Gastroesophageal sphincter (tissue), 4 donors: Measurements from ENCODE around the gene PRR35. TPM values are rescaled to one million over a fixed set of nuclear protein-coding genes. Genes with fewer than 3 reads are reported as not detected.

Experiments
- ATAC-seq: fragments of 150-250 bp; one replicate; pipeline ENCODE4 v1.9.1; 2016; ENCODE audit warnings: mild to moderate bottlenecking, moderate library complexity
- H3K27ac ChIP-seq, 4 donors: fragments of 200-600 bp; sonication (generic) in 3 of 4; 1 replicate in 3 of 4; 2 replicates in 1 of 4; pipeline ENCODE4 v1.5.1; 2016 to 2019
- H3K27me3 ChIP-seq: fragments of 200-600 bp; sonication (generic); one replicate; pipeline ENCODE4 v1.5.1; 2019
- H3K36me3 ChIP-seq, 2 donors: fragments of 200-600 bp; sonication (generic); one replicate each; pipeline ENCODE4 v1.5.1; 2019; ENCODE audit warnings: control low read depth in 1 of 2
- H3K4me1 ChIP-seq, 3 donors: fragments of 200-600 bp; sonication (generic); 1 replicate in 2 of 3; 2 replicates in 1 of 3; pipeline ENCODE4 v1.5.1; 2016 to 2019; ENCODE audit warnings: control low read depth in 2 of 3
- H3K4me3 ChIP-seq, 2 donors: fragments of 200-600 bp; sonication (generic); one replicate each; pipeline ENCODE4 v1.5.1; 2019; ENCODE audit warnings: mild to moderate bottlenecking in 1 of 2, moderate library complexity in 1 of 2
- H3K9me3 ChIP-seq, 3 donors: fragments of 200-600 bp; sonication (generic); one replicate each; pipeline ENCODE4 v1.5.1; 2017 to 2019; ENCODE audit warnings: control low read depth in 2 of 3
- CTCF ChIP-seq, 4 experiments: fragments of 200-600 bp in 2 of 4; fragments of 450-650 bp in 2 of 4; sonication (generic) in 1 of 4; IDR thresholded peaks; one replicate each; pipeline ENCODE4 v1.5.1; 2017 to 2019; ENCODE audit warnings: antibody characterized with exemption in 4 of 4, mild to moderate bottlenecking in 2 of 4, moderate library complexity in 2 of 4
- EP300 ChIP-seq: sonication (generic); formaldehyde crosslinking; IDR thresholded peaks from one replicate; pipeline ENCODE4 v1.6.1; 2017; ENCODE audit warnings: antibody characterized with exemption, mild to moderate bottlenecking
- POLR2A ChIP-seq, 2 donors: fragments of 450-650 bp; IDR thresholded peaks; one replicate each; pipeline ENCODE4 v1.6.1; 2017; ENCODE audit warnings: antibody characterized with exemption in 2 of 2, mild to moderate bottlenecking in 2 of 2, moderate library complexity in 1 of 2
- POLR2AphosphoS5 ChIP-seq: sonication (generic); formaldehyde crosslinking; IDR thresholded peaks from one replicate; pipeline ENCODE4 v1.6.1; 2017; ENCODE audit warnings: antibody characterized with exemption
- WGBS, 2 donors: methylation state at CpG; one replicate each; pipeline ENCODE4 v1.1.5; 2018; ENCODE audit warnings: low coverage in 1 of 2; 5-methylcytosine and 5-hydroxymethylcytosine counted together
- total RNA-seq, 4 donors: library from RNA; depleted of rRNA; stranded (reverse); fragments of >200 nt; gene quantifications; one replicate each; pipeline ENCODE4 v1.1.0, GENCODE V29; 2016

Gene PRR35
- total RNA-seq, 4 donors from 2014 or later = not detected

- Histone ChIP-seq H3K4me3 (peak overlapping the region in 1 of 2 donors; percentile 20), H3K9me3 (no peaks in the 10 kb centered on the region), H3K4me1 (peaks cover 0 to 19% (median 0%) of the 10 kb centered on the region in 3 donors), H3K27ac (no peak overlapping the region), H3K27me3 (no peaks in the 10 kb centered on the region), H3K36me3 (peaks cover 0 to 49% of the 10 kb centered on the region in 2 donors)
- 59% methylated on average over 2 of the region's 34 CpGs; no CpG with 5 or more reads in 1 of the 2 donors for WGBS, 2 donors
- TF ChIP-seq POLR2AphosphoS5 (no peak), EP300 (no peak), CTCF (IDR thresholded peaks at IDR 0.05) (peak in 3 of 4 experiments; percentile 74 to 89 (median 79)), POLR2A (IDR thresholded peaks at IDR 0.05) (no peak)
- ATAC-seq = peak; percentile 81
Measured at GRCh38 chr16:578870-579405, 18.7 kb downstream of the PRR35 start.

DNA sequence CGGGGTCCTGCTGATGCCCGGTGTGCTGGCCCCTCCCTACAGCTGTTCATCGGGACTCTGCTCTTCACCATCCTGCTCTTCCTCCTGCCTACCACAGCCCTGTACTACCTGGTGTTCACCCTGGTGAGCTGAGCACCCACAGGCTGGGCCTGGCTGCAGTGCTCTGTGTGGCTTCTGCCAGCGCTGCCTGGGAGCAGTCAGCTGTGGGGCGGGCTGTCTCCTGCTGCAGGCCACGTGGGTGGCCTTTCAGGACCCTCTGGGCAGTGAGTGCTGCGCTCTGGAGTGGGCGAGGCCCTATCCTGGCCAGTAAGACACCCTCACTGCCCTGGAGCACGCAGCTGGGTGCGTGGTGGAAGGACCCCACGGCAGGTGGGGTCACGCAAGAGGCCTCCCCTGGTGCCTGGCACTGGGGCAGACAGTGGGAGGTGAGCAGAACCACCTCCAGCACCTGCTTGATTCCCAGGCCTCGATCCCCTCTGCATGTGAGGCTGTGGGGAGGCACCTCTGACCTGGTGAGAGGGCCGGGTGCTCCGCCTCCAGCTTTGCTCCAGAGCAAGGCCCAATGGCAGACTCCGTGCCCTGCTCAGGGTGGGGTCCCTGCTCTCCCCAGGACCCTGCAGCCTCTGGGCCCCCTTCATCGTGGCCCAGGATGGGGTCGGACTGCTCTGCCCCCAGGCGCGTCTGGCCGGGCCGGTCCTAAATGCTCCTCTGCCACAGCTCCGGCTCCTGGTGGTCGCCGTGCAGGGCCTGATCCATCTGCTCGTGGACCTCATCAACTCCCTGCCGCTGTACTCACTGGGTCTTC, 20.1 kb downstream of the PRR35 start:
- 82% methylated on average over 7 of the region's 27 CpGs; no CpG with 5 or more reads in 1 of the 2 donors for WGBS, 2 donors
- no peak overlapping the region for H3K4me3 ChIP-seq
- H3K4me1 ChIP-seq = peaks cover 0 to 20% (median 0%) of the 10 kb centered on the region in 3 donors
- TF ChIP-seq CTCF (IDR thresholded peaks at IDR 0.05) = no peak
- no peak for TF ChIP-seq EP300
- no peak for TF ChIP-seq POLR2AphosphoS5
- no peak for TF ChIP-seq POLR2A (IDR thresholded peaks at IDR 0.05)
- H3K27me3 ChIP-seq = peaks cover under 1% of the 10 kb centered on the region
- H3K9me3 ChIP-seq = no peaks in the 10 kb centered on the region
- H3K36me3 ChIP-seq = peaks cover 0 to 35% of the 10 kb centered on the region in 2 donors
- no peak for ATAC-seq
- no peak overlapping the region for H3K27ac ChIP-seq

GRCh38 chr16:580946-581498, 20.8 kb downstream of the PRR35 start:
- no peaks in the 10 kb centered on the region for H3K9me3 ChIP-seq
- ATAC-seq = no peak
- peaks cover 7% of the 10 kb centered on the region for H3K27me3 ChIP-seq
- TF ChIP-seq POLR2AphosphoS5 (no peak), EP300 (no peak), CTCF (IDR thresholded peaks at IDR 0.05) (no peak), POLR2A (IDR thresholded peaks at IDR 0.05) (no peak)
- H3K36me3 ChIP-seq = peaks cover 0 to 28% of the 10 kb centered on the region in 2 donors
- H3K4me1 ChIP-seq = peaks cover 0 to 23% (median 0%) of the 10 kb centered on the region in 3 donors
- 100% methylated on average over 1 of the region's 19 CpGs; no CpG with 5 or more reads in 1 of the 2 donors for WGBS, 2 donors
- no peak overlapping the region for H3K4me3 ChIP-seq
- no peak overlapping the region for H3K27ac ChIP-seq

DNA sequence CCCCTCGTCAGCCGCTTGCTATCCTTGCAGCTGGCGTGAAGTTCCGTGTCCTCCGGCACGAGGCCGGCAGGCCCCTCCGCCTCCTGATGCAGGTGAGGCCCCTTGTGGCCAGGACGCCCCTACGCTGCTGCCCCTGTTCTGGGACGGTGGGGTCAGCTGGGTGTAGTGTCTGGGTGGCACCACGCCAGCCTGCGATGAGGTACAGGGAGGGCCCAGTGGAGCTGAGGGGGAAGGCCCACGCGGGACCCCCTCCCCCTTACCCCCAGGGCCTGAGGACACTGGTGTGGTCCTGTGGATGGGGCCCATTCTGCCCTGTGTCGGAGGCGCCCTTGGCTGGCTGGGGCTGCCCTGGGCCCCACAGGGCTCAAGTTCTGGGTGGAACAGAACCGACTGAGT, 22.0 kb downstream of the PRR35 start:
- H3K9me3 ChIP-seq = no peaks in the 10 kb centered on the region
- ATAC-seq = no peak
- H3K36me3 ChIP-seq = peaks cover 0 to 25% of the 10 kb centered on the region in 2 donors
- no peak overlapping the region for H3K27ac ChIP-seq
- WGBS, 2 donors = no CpG with 5 or more reads among the region's 18 CpGs
- peaks cover 11% of the 10 kb centered on the region for H3K27me3 ChIP-seq
- no peak for TF ChIP-seq POLR2AphosphoS5
- no peak for TF ChIP-seq EP300
- TF ChIP-seq POLR2A (IDR thresholded peaks at IDR 0.05) = no peak
- no peak for TF ChIP-seq CTCF (IDR thresholded peaks at IDR 0.05)
- H3K4me3 ChIP-seq = no peak overlapping the region
- peaks cover 0 to 24% (median under 1%) of the 10 kb centered on the region in 3 donors for H3K4me1 ChIP-seq
